Uterus (tissue), 4 donors: Measurements from ENCODE around the gene SHISA6. TPM values are rescaled to one million over a fixed set of nuclear protein-coding genes. Genes with fewer than 3 reads are reported as not detected.

Source experiments
- DNase-seq, 2 donors: peaks; one replicate each; pipeline ENCODE4 v3.0.0-alpha.2; 2019 to 2020
- H3K27ac ChIP-seq, 2 donors: fragments of 200-600 bp; sonication (generic); 1 replicate in 1 of 2; 2 replicates in 1 of 2; pipeline ENCODE4 v1.5.1; 2016 to 2018
- H3K27me3 ChIP-seq, 2 donors: fragments of 200-600 bp; sonication (generic); one replicate each; pipeline ENCODE4 v1.5.1; 2018 to 2019; ENCODE audit warnings: control low read depth in 1 of 2
- H3K36me3 ChIP-seq, 2 donors: fragments of 200-600 bp; sonication (generic); one replicate each; pipeline ENCODE4 v1.5.1; 2019; ENCODE audit warnings: control low read depth in 1 of 2
- H3K4me1 ChIP-seq, 2 donors: fragments of 200-600 bp; sonication (generic); one replicate each; pipeline ENCODE4 v1.5.1; 2018 to 2019; ENCODE audit warnings: control low read depth in 1 of 2
- H3K4me3 ChIP-seq, 2 donors: fragments of 200-600 bp; sonication (generic); 1 replicate in 1 of 2; 2 replicates in 1 of 2; pipeline ENCODE4 v1.5.1; 2018 to 2019; ENCODE audit warnings: mild to moderate bottlenecking in 1 of 2
- H3K9me3 ChIP-seq, 2 donors: fragments of 200-600 bp; sonication (generic); one replicate each; pipeline ENCODE4 v1.5.1; 2019; ENCODE audit warnings: control low read depth in 1 of 2
- POLR2A ChIP-seq, 2 donors: fragments of 450-650 bp; IDR thresholded peaks; one replicate each; pipeline ENCODE4 v1.6.1; 2016; ENCODE audit warnings: antibody characterized with exemption in 2 of 2, mild to moderate bottlenecking in 1 of 2, moderate library complexity in 1 of 2
- intact Hi-C: fragments of 100-400 bp; cut with DNase I; formaldehyde crosslinking; loops from one replicate; pipeline ENCODE4 v1.15.1; 2023; ENCODE audit warnings: low total_unique reads
- total RNA-seq, 4 donors: library from RNA; depleted of rRNA in 3 of 4; stranded (reverse); fragments of >200 nt in 3 of 4; gene quantifications; one replicate each; pipeline versions ENCODE4 v1.1.0 to v1.2.4, GENCODE V29; 2014 to 2023
- TF ChIP-seq, protein P1 (sequence below), 4 experiments: fragments of 200-600 bp in 2 of 4; fragments of 450-650 bp in 2 of 4; sonication (generic) in 2 of 4; IDR thresholded peaks; one replicate each; pipeline ENCODE4 v1.5.1; 2016 to 2019; ENCODE audit warnings: antibody characterized with exemption in 4 of 4, mild to moderate bottlenecking in 2 of 4, moderate library complexity in 1 of 4
- donor health status: DM: yes; HTN: yes; CAD: no.

The SHISA6 gene
- total RNA-seq, 4 donors from 2014 or later, result 0.18 to 3.7 (median 2.0) TPM; not detected in 1

- Histone ChIP-seq H3K9me3 (no peaks in the 10 kb centered on the region), H3K27ac (no peak overlapping the region), H3K4me1 (no peaks in the 10 kb centered on the region), H3K4me3 (no peak overlapping the region), H3K27me3 (no peaks in the 10 kb centered on the region), H3K36me3 (no peaks in the 10 kb centered on the region)
- no peak for TF ChIP-seq POLR2A (IDR thresholded peaks at IDR 0.05)
- TF ChIP-seq, protein P1, sequence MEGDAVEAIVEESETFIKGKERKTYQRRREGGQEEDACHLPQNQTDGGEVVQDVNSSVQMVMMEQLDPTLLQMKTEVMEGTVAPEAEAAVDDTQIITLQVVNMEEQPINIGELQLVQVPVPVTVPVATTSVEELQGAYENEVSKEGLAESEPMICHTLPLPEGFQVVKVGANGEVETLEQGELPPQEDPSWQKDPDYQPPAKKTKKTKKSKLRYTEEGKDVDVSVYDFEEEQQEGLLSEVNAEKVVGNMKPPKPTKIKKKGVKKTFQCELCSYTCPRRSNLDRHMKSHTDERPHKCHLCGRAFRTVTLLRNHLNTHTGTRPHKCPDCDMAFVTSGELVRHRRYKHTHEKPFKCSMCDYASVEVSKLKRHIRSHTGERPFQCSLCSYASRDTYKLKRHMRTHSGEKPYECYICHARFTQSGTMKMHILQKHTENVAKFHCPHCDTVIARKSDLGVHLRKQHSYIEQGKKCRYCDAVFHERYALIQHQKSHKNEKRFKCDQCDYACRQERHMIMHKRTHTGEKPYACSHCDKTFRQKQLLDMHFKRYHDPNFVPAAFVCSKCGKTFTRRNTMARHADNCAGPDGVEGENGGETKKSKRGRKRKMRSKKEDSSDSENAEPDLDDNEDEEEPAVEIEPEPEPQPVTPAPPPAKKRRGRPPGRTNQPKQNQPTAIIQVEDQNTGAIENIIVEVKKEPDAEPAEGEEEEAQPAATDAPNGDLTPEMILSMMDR (IDR thresholded peaks at IDR 0.05), result no peak
- intact Hi-C loops, result loop anchor here (5.0 kb wide), 1 partner anchor 611 kb away; no protein-coding TSS in a partner anchor
- DNase-seq, result no peak
Observed at GRCh38 chr17:11318207-11318606, 77.2 kb downstream of the SHISA6 start.

DNA sequence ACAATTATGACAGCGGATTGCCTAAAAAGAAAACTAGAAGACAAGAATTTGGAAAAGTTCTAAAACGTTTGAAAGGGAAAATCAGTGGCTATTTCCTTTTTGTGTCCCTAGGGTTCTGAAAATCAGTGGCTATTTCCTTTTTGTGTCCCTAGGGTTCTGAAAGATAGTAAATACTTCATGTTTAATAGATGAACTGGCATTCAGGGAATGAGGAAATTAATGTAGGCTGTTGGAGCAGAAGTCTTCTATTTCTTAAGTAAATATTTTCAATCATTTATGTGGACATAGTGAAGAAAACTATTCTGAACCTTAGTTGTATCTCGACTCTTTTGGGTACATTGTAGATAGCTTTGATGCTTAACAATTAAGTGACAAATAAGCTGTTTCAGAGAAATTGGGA, 78.9 kb downstream of the SHISA6 start:
- intact Hi-C loops, result loop anchor here (5.0 kb wide), 1 partner anchor 613 kb away; no protein-coding TSS in a partner anchor
- Histone ChIP-seq H3K36me3 (no peaks in the 10 kb centered on the region), H3K27me3 (no peaks in the 10 kb centered on the region), H3K4me3 (no peak overlapping the region), H3K27ac (no peak overlapping the region), H3K9me3 (no peaks in the 10 kb centered on the region), H3K4me1 (no peaks in the 10 kb centered on the region)
- TF ChIP-seq, protein P1 (IDR thresholded peaks at IDR 0.05), result no peak
- no peak for DNase-seq

DNA sequence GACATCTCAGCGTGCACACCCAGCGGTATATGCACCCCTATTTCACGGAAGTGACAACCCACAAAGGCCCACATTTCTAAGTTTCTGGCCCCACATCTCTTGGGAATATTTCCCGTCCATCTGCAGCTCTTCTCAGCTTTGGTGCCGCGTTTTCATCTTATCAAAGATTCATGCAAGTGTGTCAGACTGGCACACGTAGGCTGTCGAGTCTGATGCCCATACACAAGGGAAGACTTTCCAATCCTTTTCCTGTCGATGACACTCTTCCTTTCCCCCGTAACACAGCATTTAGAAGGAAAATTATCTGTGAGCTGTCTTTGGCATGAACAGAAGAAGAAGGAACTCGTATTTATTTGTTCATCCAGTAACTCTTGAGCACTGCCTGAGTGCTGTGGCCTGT, 83.0 kb downstream of the SHISA6 start:
- H3K4me3 ChIP-seq, result no peak overlapping the region
- no peak overlapping the region for H3K27ac ChIP-seq
- H3K36me3 ChIP-seq, result no peaks in the 10 kb centered on the region
- no peaks in the 10 kb centered on the region for H3K9me3 ChIP-seq
- no peaks in the 10 kb centered on the region for H3K4me1 ChIP-seq
- intact Hi-C loops, result no loop called here
- no peaks in the 10 kb centered on the region for H3K27me3 ChIP-seq
- TF ChIP-seq, protein P1 (IDR thresholded peaks at IDR 0.05), result no peak
- no peak for TF ChIP-seq POLR2A (IDR thresholded peaks at IDR 0.05)
- DNase-seq, result no peak

- Histone ChIP-seq H3K4me3 (no peak overlapping the region), H3K4me1 (no peaks in the 10 kb centered on the region), H3K9me3 (no peaks in the 10 kb centered on the region), H3K27ac (no peak overlapping the region), H3K36me3 (no peaks in the 10 kb centered on the region), H3K27me3 (no peaks in the 10 kb centered on the region)
- intact Hi-C loops, result no loop called here
- TF ChIP-seq, protein P1 (IDR thresholded peaks at IDR 0.05), result no peak
- no peak for TF ChIP-seq POLR2A (IDR thresholded peaks at IDR 0.05)
- no peak for DNase-seq
Observed at GRCh38 chr17:11324846-11325420, 83.9 kb downstream of the SHISA6 start.

GRCh38 chr17:11326492-11326891, 85.5 kb downstream of the SHISA6 start:
- no peak for TF ChIP-seq POLR2A (IDR thresholded peaks at IDR 0.05)
- TF ChIP-seq, protein P1 (IDR thresholded peaks at IDR 0.05), result no peak
- H3K27me3 ChIP-seq, result no peaks in the 10 kb centered on the region
- intact Hi-C loops, result no loop called here
- DNase-seq, result no peak
- no peak overlapping the region for H3K4me3 ChIP-seq
- peaks cover 0 to 3% of the 10 kb centered on the region in 2 donors for H3K4me1 ChIP-seq
- no peaks in the 10 kb centered on the region for H3K9me3 ChIP-seq
- H3K36me3 ChIP-seq, result no peaks in the 10 kb centered on the region
- H3K27ac ChIP-seq, result no peak overlapping the region
